IMR-90 (cell line): ENCODE results near the gene TECTB. TPM values are rescaled to one million over a fixed set of nuclear protein-coding genes. Genes with fewer than 3 reads are reported as not detected.

Source experiments
- ATAC-seq: fragments of 200-7000 bp; cut with Tn5 transposase; 2 replicates; pipeline ENCODE4 v1.9.1; 2020; ENCODE audit warnings: low read depth, mild to moderate bottlenecking, moderate library complexity
- BruUV-seq: library from RNA; stranded (reverse); fragments of 400-500 nt; replicated peaks from 2 replicates; lab custom pipeline; 2021; lab: Mats Ljungman, UMichigan
- CTCF ChIA-PET: fragments of 300-600 bp; formaldehyde crosslinking; extraction: SDS; loops from one replicate; lab custom pipeline; 2021; ENCODE audit warnings: antibody characterized with exemption; lab: Yijun Ruan, JAX
- POLR2A ChIA-PET: fragments of 300-600 bp; sonication (Branson Sonifier 250); formaldehyde crosslinking; loops from one replicate; lab custom pipeline; 2022; ENCODE audit warnings: antibody characterized with exemption; ENCODE audit not compliant: unreplicated experiment; lab: Charles Lee
- DNase-seq: peaks from one replicate; pipeline ENCODE4 v3.0.0; 2013
- H2AFZ ChIP-seq: replicated peaks from 2 replicates; pipeline ENCODE3; 2013; ENCODE audit warnings: low read length, mild to moderate bottlenecking; ENCODE audit not compliant: poor library complexity
- H2AK5ac ChIP-seq: 2 replicates; pipeline ENCODE4 v1.6.1; 2013; ENCODE audit warnings: low read depth, low read length, inconsistent platforms
- H2AK9ac ChIP-seq: replicated peaks from 2 replicates; pipeline ENCODE3; 2013; ENCODE audit warnings: mild to moderate bottlenecking, low read depth, low read length, moderate library complexity; ENCODE audit not compliant: poor library complexity
- H2BK120ac ChIP-seq: 2 replicates; pipeline ENCODE4 v1.6.1; 2013; ENCODE audit warnings: low read depth, low read length, inconsistent platforms
- H2BK15ac ChIP-seq: 3 replicates; pipeline ENCODE4 v1.6.1; 2013; ENCODE audit warnings: low read depth, low read length, inconsistent platforms
- H2BK20ac ChIP-seq: 2 replicates; pipeline ENCODE4 v1.6.1; 2013; ENCODE audit warnings: low read depth, mild to moderate bottlenecking, inconsistent platforms, low read length, moderate library complexity
- H2BK5ac ChIP-seq: 2 replicates; pipeline ENCODE4 v1.6.1; 2013; ENCODE audit warnings: mild to moderate bottlenecking, low read depth, low read length, inconsistent platforms; ENCODE audit not compliant: poor library complexity, severe bottlenecking
- H3K14ac ChIP-seq: replicated peaks from 2 replicates; pipeline ENCODE4 v1.6.1; 2013; ENCODE audit warnings: low read depth, low read length, inconsistent platforms
- H3K18ac ChIP-seq: 2 replicates; pipeline ENCODE4 v1.6.1; 2013; ENCODE audit warnings: low read depth, low read length, control low read depth
- H3K23ac ChIP-seq: 2 replicates; pipeline ENCODE4 v1.6.1; 2013; ENCODE audit warnings: low read depth, low read length, inconsistent platforms
- H3K27ac ChIP-seq: 2 replicates; pipeline ENCODE4 v1.5.1; 2013; ENCODE audit warnings: mild to moderate bottlenecking, control low read depth, low read length; ENCODE audit not compliant: insufficient read depth
- H3K27me3 ChIP-seq: 2 replicates; pipeline ENCODE4 v1.6.1; 2013; ENCODE audit warnings: low read length; ENCODE audit not compliant: control insufficient read depth, insufficient read depth
- H3K36me3 ChIP-seq: 2 replicates; pipeline ENCODE4 v1.6.1; 2013; ENCODE audit warnings: low read length, mixed read lengths; ENCODE audit not compliant: control insufficient read depth, insufficient read depth
- H3K4ac ChIP-seq: 2 replicates; pipeline ENCODE4 v1.6.1; 2013; ENCODE audit warnings: low read depth, low read length, inconsistent platforms
- H3K4me1 ChIP-seq: 2 replicates; pipeline ENCODE4 v1.6.1; 2013; ENCODE audit warnings: low read length, mixed read lengths; ENCODE audit not compliant: control insufficient read depth, insufficient read depth
- H3K4me2 ChIP-seq: 2 replicates; pipeline ENCODE4 v1.6.1; 2013; ENCODE audit warnings: low read depth, mild to moderate bottlenecking, control low read depth, low read length, moderate library complexity
- H3K4me3 ChIP-seq: 2 replicates; pipeline ENCODE4 v1.5.1; 2013; ENCODE audit warnings: low read depth, mild to moderate bottlenecking, control low read depth, low read length, moderate library complexity; ENCODE audit not compliant: insufficient read depth
- H3K56ac ChIP-seq: 2 replicates; pipeline ENCODE4 v1.6.1; 2013; ENCODE audit warnings: low read length, inconsistent platforms; ENCODE audit not compliant: insufficient read depth; ENCODE audit errors: extremely low read depth
- H3K79me1 ChIP-seq, 2 experiments: 2 replicates each; pipeline ENCODE4 v1.6.1; 2013; ENCODE audit warnings: low read length in 2 of 2, inconsistent platforms in 1 of 2, low read depth in 1 of 2
- H3K9ac ChIP-seq: 2 replicates; pipeline ENCODE4 v1.6.1; 2013; ENCODE audit warnings: low read depth, low read length, control low read depth
- H3K9me1 ChIP-seq: 2 replicates; pipeline ENCODE4 v1.6.1; 2013; ENCODE audit warnings: low read length, inconsistent platforms; ENCODE audit not compliant: insufficient read depth
- H3K9me3 ChIP-seq: 2 replicates; pipeline ENCODE4 v1.6.1; 2013; ENCODE audit warnings: low read length; ENCODE audit not compliant: control insufficient read depth, insufficient read depth
- H4K20me1 ChIP-seq: 2 replicates; pipeline ENCODE4 v1.6.1; 2013; ENCODE audit warnings: low read length, inconsistent platforms; ENCODE audit not compliant: insufficient read depth
- H4K5ac ChIP-seq: 2 replicates; pipeline ENCODE4 v1.6.1; 2013; ENCODE audit warnings: mild to moderate bottlenecking, low read depth, low read length, control low read depth
- H4K8ac ChIP-seq, 2 experiments: 2 replicates each; pipeline ENCODE4 v1.6.1; 2013; ENCODE audit warnings: low read depth in 2 of 2, low read length in 2 of 2, control low read depth in 1 of 2, inconsistent platforms in 1 of 2
- H4K91ac ChIP-seq: 2 replicates; pipeline ENCODE4 v1.6.1; 2013; ENCODE audit warnings: low read depth, low read length, inconsistent platforms; ENCODE audit not compliant: insufficient read depth
- BHLHE40 ChIP-seq: fragments of 150-350 bp; IDR thresholded peaks from 2 replicates; pipeline ENCODE4 v1.6.1; 2016; ENCODE audit warnings: mild to moderate bottlenecking, low read depth, low read length
- CEBPB ChIP-seq: IDR thresholded peaks from 2 replicates; pipeline ENCODE4 v1.6.1; 2012; ENCODE audit warnings: low read depth, low read length, improper control_type of control experiment
- CHD1 ChIP-seq: IDR thresholded peaks from 2 replicates; pipeline ENCODE4 v1.6.1; 2012; ENCODE audit warnings: low read depth, low read length, improper control_type of control experiment
- CTCF ChIP-seq: conservative IDR thresholded peaks from 2 replicates; pipeline ENCODE4 v1.5.1; 2012; ENCODE audit warnings: mild to moderate bottlenecking, low read depth, low read length, improper control_type of control experiment
- ELK1 ChIP-seq: fragments of 150-350 bp; IDR thresholded peaks from 2 replicates; pipeline ENCODE4 v1.6.1; 2016; ENCODE audit warnings: low read depth, mild to moderate bottlenecking, low read length, moderate library complexity, borderline replicate concordance
- FOS ChIP-seq: fragments of 150-350 bp; IDR thresholded peaks from 2 replicates; pipeline ENCODE4 v1.6.1; 2016; ENCODE audit warnings: low read depth, low read length
- MAFK ChIP-seq: IDR thresholded peaks from 2 replicates; pipeline ENCODE4 v1.6.1; 2012; ENCODE audit warnings: low read depth, low read length, improper control_type of control experiment
- MAZ ChIP-seq: IDR thresholded peaks from 2 replicates; pipeline ENCODE4 v1.6.1; 2012; ENCODE audit warnings: low read depth, mild to moderate bottlenecking, low read length, improper control_type of control experiment, moderate library complexity, borderline replicate concordance
- MXI1 ChIP-seq: IDR thresholded peaks from 2 replicates; pipeline ENCODE4 v1.6.1; 2012; ENCODE audit warnings: low read depth, mild to moderate bottlenecking, low read length, moderate library complexity, borderline replicate concordance
- NFE2L2 ChIP-seq: fragments of 150-350 bp; IDR thresholded peaks from 2 replicates; pipeline ENCODE4 v1.6.1; 2016; ENCODE audit warnings: low read depth, mild to moderate bottlenecking, low read length
- POLR2A ChIP-seq: IDR thresholded peaks from 2 replicates; pipeline ENCODE4 v1.6.1; 2012; ENCODE audit warnings: mild to moderate bottlenecking, low read depth, low read length
- RAD21 ChIP-seq: IDR thresholded peaks from 2 replicates; pipeline ENCODE4 v1.6.1; 2012; ENCODE audit warnings: low read length, improper control_type of control experiment
- RCOR1 ChIP-seq: IDR thresholded peaks from 2 replicates; pipeline ENCODE4 v1.6.1; 2012; ENCODE audit warnings: mild to moderate bottlenecking, low read length, improper control_type of control experiment; ENCODE audit not compliant: insufficient replicate concordance
- RFX5 ChIP-seq: IDR thresholded peaks from 2 replicates; pipeline ENCODE4 v1.8.0; 2012; ENCODE audit warnings: low read depth, mild to moderate bottlenecking, low read length, moderate library complexity
- SMC3 ChIP-seq: fragments of 150-350 bp; IDR thresholded peaks from 2 replicates; pipeline ENCODE4 v1.6.1; 2016; ENCODE audit warnings: low read depth, mild to moderate bottlenecking, antibody characterized with exemption, low read length, moderate library complexity
- USF2 ChIP-seq: fragments of 150-350 bp; IDR thresholded peaks from 2 replicates; pipeline ENCODE4 v1.6.1; 2017; ENCODE audit warnings: mild to moderate bottlenecking, antibody characterized with exemption, low read length, low read depth
- WGBS, 2 experiments: methylation state at CpG; one replicate each; pipeline versions ENCODE4 v1.1.5 to v1.1.7; 2013; ENCODE audit warnings: missing lambda C conversion rate in 2 of 2; ENCODE audit not compliant: insufficient read length in 1 of 2; ENCODE audit errors: extremely low coverage in 2 of 2; 5-methylcytosine and 5-hydroxymethylcytosine counted together
- dilution Hi-C: fragments of 300-500 bp; cut with HindIII; formaldehyde crosslinking; loops from one replicate; pipeline ENCODE4 v1.14.3; 2018; ENCODE audit warnings: low sequenced_read_pairs; ENCODE audit not compliant: unreplicated experiment
- in situ Hi-C: fragments of 300-500 bp; cut with MboI; formaldehyde crosslinking; loops from 3 replicates; pipeline ENCODE4 v1.14.3; 2019; ENCODE audit warnings: low sequenced_read_pairs, inconsistent platforms, mixed read lengths
- intact Hi-C: fragments of 100-400 bp; cut with micrococcal nuclease; formaldehyde crosslinking; loops from 2 replicates; pipeline ENCODE4 v1.10.0; 2022
- polyA plus RNA-seq, 3 experiments: library from polyadenylated mRNA; depleted of rRNA; stranded (reverse); fragments of >200 nt; gene quantifications; 2 replicates each; pipeline ENCODE4 v1.2.3, GENCODE V29; 2012; ENCODE audit warnings: low replicate concordance in 1 of 3
- total RNA-seq: library from RNA; depleted of rRNA; stranded (reverse); fragments of >200 nt; gene quantifications from 2 replicates; pipeline ENCODE4 v1.2.3, GENCODE V29; 2012

The TECTB gene
- total and polyA plus RNA-seq, 2 of the 4 experiments (the other 2 are of a cell fraction), result not detected

GRCh38 chr10:112298581-112298980, 15.4 kb downstream of the TECTB start:
- H3K36me3 ChIP-seq, result no peaks in the 10 kb centered on the region
- H3K27me3 ChIP-seq, result no peaks in the 10 kb centered on the region
- no peak for ATAC-seq
- no peak overlapping the region for H4K8ac ChIP-seq
- H3K18ac ChIP-seq, result no peak overlapping the region
- H3K4me3 ChIP-seq, result no peak overlapping the region
- H2AK9ac ChIP-seq, result no peak overlapping the region
- H3K9me1 ChIP-seq, result no peaks in the 10 kb centered on the region; the same call in 1 of the 2 replicates
- H3K14ac ChIP-seq, result no peak overlapping the region
- no peak overlapping the region for H3K4ac ChIP-seq
- H2AFZ ChIP-seq, result no peak overlapping the region
- POLR2A ChIA-PET, result no interaction called here
- H2BK15ac ChIP-seq, result no peak overlapping the region
- no peak overlapping the region for H2BK20ac ChIP-seq
- no peak overlapping the region for H4K5ac ChIP-seq
- no peak overlapping the region for H3K27ac ChIP-seq
- TF ChIP-seq CTCF (no peak), BHLHE40 (no peak), SMC3 (no peak), MXI1 (no peak), POLR2A (no peak), FOS (no peak), RCOR1 (no peak), CEBPB (no peak), USF2 (no peak), MAFK (no peak), CHD1 (no peak), RFX5 (no peak), MAZ (no peak), RAD21 (no peak), ELK1 (no peak), NFE2L2 (no peak)
- DNase-seq, result no peak
- H3K4me1 ChIP-seq, result peaks cover 10% of the 10 kb centered on the region
- no peaks in the 10 kb centered on the region for H3K79me1 ChIP-seq
- in situ Hi-C loops, result no loop called here
- H2BK5ac ChIP-seq, result no peak overlapping the region
- CTCF ChIA-PET, result no interaction called here
- H2AK5ac ChIP-seq, result no peak overlapping the region
- no peak overlapping the region for H2BK120ac ChIP-seq
- H3K23ac ChIP-seq, result no peak overlapping the region
- 54% methylated on average over 3 of the region's 6 CpGs; no CpG with 5 or more reads in 1 of the 2 experiments for WGBS, 2 experiments
- H4K91ac ChIP-seq, result no peak overlapping the region
- dilution Hi-C loops, result no loop called here
- H3K56ac ChIP-seq, result no peak overlapping the region
- no peaks in the 10 kb centered on the region for H4K20me1 ChIP-seq
- no peaks in the 10 kb centered on the region for H3K9me3 ChIP-seq
- intact Hi-C loops, result no loop called here
- H3K9ac ChIP-seq, result no peak overlapping the region
- H3K4me2 ChIP-seq, result no peak overlapping the region
- no TSS peak for BruUV-seq
